Measurements from ENCODE around the gene HPS5. TPM values are rescaled to one million over a fixed set of nuclear protein-coding genes. Genes with fewer than 3 reads are reported as not detected.

The HPS5 gene
- total RNA-seq, 1 experiment from 2014 or later: 15.4 TPM

DNA sequence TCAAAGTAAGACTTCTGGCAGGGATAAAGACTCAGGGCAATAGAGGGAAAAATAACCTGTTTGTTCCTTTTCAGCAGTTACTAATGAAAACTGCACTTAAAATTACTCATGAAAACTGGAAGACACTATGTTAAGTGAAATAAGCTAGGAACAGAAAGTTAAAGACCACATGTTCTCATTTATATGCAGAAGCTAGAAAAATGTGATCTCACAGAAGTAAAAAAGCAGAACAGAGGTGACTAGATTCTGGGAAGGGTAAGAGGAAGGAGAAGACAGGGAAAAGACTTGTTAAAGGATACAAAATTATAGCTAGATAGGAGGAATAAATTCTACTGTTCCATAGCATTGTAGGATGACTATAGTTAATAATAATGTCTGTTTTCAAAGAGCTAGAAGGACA lies 22.2 kb downstream of the HPS5 start:
- H4K5ac ChIP-seq (ENCODE audit: insufficient read length, low read depth, low read length): no peak overlapping the region
- no peak overlapping the region for H2BK120ac ChIP-seq (ENCODE audit: low read depth, low read length, poor library complexity, severe bottlenecking)
- H4K8ac ChIP-seq (replicated peaks; ENCODE audit: insufficient read length, low read depth, low read length): no peak overlapping the region
- no peak overlapping the region for H2AK5ac ChIP-seq (ENCODE audit: insufficient read length, low read length)
- no peak overlapping the region for H2AFZ ChIP-seq (ENCODE audit: low read length)
- no peak overlapping the region for H3K18ac ChIP-seq (ENCODE audit: insufficient read length, low read depth, low read length)
- no peak overlapping the region for H3K14ac ChIP-seq (ENCODE audit: insufficient read depth, low read length)
- no peak overlapping the region for H4K91ac ChIP-seq (ENCODE audit: insufficient read length, low read depth, low read length)
- H3T11ph ChIP-seq (ENCODE audit: low read length): no peak overlapping the region
- H3K27ac ChIP-seq (ENCODE audit: insufficient read length, low read depth, low read length): no peak overlapping the region
- TF ChIP-seq, protein P1, sequence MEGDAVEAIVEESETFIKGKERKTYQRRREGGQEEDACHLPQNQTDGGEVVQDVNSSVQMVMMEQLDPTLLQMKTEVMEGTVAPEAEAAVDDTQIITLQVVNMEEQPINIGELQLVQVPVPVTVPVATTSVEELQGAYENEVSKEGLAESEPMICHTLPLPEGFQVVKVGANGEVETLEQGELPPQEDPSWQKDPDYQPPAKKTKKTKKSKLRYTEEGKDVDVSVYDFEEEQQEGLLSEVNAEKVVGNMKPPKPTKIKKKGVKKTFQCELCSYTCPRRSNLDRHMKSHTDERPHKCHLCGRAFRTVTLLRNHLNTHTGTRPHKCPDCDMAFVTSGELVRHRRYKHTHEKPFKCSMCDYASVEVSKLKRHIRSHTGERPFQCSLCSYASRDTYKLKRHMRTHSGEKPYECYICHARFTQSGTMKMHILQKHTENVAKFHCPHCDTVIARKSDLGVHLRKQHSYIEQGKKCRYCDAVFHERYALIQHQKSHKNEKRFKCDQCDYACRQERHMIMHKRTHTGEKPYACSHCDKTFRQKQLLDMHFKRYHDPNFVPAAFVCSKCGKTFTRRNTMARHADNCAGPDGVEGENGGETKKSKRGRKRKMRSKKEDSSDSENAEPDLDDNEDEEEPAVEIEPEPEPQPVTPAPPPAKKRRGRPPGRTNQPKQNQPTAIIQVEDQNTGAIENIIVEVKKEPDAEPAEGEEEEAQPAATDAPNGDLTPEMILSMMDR (conservative IDR thresholded peaks at IDR 0.05): no peak
- no peak overlapping the region for H2BK5ac ChIP-seq (ENCODE audit: insufficient read length, low read length)
- no peak overlapping the region for H3K9ac ChIP-seq (ENCODE audit: extremely low read depth, insufficient read length, low read length)
- H3K23ac ChIP-seq (ENCODE audit: insufficient read length, low read depth, low read length): no peak overlapping the region
- DNase-seq: no peak
- no peaks in the 10 kb centered on the region for H3K4me1 Mint-ChIP-seq
- H3K23me2 ChIP-seq (ENCODE audit: insufficient read length, low read depth, low read length, poor library complexity, severe bottlenecking): no peaks in the 10 kb centered on the region
- H3K9me3 Mint-ChIP-seq: no peaks in the 10 kb centered on the region
- H3K27me3 ChIP-seq (ENCODE audit: insufficient read depth, low read length): no peaks in the 10 kb centered on the region
- no peak overlapping the region for H3K4ac ChIP-seq (ENCODE audit: low read depth, low read length)
- H3K27me3 Mint-ChIP-seq (ENCODE audit: low read depth): no peaks in the 10 kb centered on the region
- H3K4me3 Mint-ChIP-seq: no peak overlapping the region
- no peak overlapping the region for H3K56ac ChIP-seq (ENCODE audit: insufficient read length, low read depth, low read length)
- no peaks in the 10 kb centered on the region for H3K79me2 ChIP-seq (ENCODE audit: insufficient read depth, low read length)
- H3K9me3 ChIP-seq (ENCODE audit: control insufficient read depth, low read depth, low read length): no peaks in the 10 kb centered on the region
- no peak overlapping the region for H2BK20ac ChIP-seq (ENCODE audit: low read depth, low read length, poor library complexity, severe bottlenecking)
- peaks cover 25 to 78% (median 44%) of the 10 kb centered on the region in 3 experiments for H3K36me3 Mint-ChIP-seq (ENCODE audit: insufficient read depth in 1 of 3, low read depth in 3 of 3)
- no peak overlapping the region for H3K27ac Mint-ChIP-seq
- H2BK12ac ChIP-seq (ENCODE audit: insufficient read length, low read depth, low read length): no peak overlapping the region
- H2BK15ac ChIP-seq (ENCODE audit: low read depth, low read length): no peak overlapping the region
- no peaks in the 10 kb centered on the region for H3K79me1 ChIP-seq (ENCODE audit: insufficient read depth, low read depth, low read length, poor library complexity, severe bottlenecking)
- no peaks in the 10 kb centered on the region for H3K4me1 ChIP-seq (ENCODE audit: insufficient read depth, low read length)
- no peak overlapping the region for H3K4me2 ChIP-seq (ENCODE audit: insufficient read depth, insufficient read length, low read length)
- no peaks in the 10 kb centered on the region for H4K20me1 ChIP-seq (ENCODE audit: control insufficient read depth, insufficient read depth, insufficient read length)

All from H9 (cell line).